Ovary (tissue), 3 donors: Measurements from ENCODE around the gene REV1.

Experiments used
- EP300 ChIP-seq: sonication (generic); formaldehyde crosslinking; IDR thresholded peaks from one replicate; pipeline ENCODE4 v1.6.1; 2017; ENCODE audit warnings: antibody characterized with exemption
- POLR2A ChIP-seq: fragments of 450-650 bp; IDR thresholded peaks from one replicate; pipeline ENCODE4 v1.6.1; 2017; ENCODE audit warnings: antibody characterized with exemption, mild to moderate bottlenecking, moderate library complexity
- TF ChIP-seq, protein P1 (sequence below), 3 donors: fragments of 450-650 bp in 2 of 3; fragments of 200-600 bp in 1 of 3; IDR thresholded peaks; one replicate each; pipeline versions ENCODE4 v1.5.1 to v1.8.0; 2016 to 2022; ENCODE audit warnings: antibody characterized with exemption in 3 of 3, mild to moderate bottlenecking in 1 of 3
- donor health status: DM: no; HTN: no; CAD: no.

GRCh38 chr2:99421469-99421868 lies 68.3 kb downstream of the REV1 start:
- TF ChIP-seq, protein P1, sequence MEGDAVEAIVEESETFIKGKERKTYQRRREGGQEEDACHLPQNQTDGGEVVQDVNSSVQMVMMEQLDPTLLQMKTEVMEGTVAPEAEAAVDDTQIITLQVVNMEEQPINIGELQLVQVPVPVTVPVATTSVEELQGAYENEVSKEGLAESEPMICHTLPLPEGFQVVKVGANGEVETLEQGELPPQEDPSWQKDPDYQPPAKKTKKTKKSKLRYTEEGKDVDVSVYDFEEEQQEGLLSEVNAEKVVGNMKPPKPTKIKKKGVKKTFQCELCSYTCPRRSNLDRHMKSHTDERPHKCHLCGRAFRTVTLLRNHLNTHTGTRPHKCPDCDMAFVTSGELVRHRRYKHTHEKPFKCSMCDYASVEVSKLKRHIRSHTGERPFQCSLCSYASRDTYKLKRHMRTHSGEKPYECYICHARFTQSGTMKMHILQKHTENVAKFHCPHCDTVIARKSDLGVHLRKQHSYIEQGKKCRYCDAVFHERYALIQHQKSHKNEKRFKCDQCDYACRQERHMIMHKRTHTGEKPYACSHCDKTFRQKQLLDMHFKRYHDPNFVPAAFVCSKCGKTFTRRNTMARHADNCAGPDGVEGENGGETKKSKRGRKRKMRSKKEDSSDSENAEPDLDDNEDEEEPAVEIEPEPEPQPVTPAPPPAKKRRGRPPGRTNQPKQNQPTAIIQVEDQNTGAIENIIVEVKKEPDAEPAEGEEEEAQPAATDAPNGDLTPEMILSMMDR (IDR thresholded peaks at IDR 0.05): no peak
- TF ChIP-seq POLR2A (no peak), EP300 (no peak)
